Measurements from ENCODE around the gene LINGO4.

DNA sequence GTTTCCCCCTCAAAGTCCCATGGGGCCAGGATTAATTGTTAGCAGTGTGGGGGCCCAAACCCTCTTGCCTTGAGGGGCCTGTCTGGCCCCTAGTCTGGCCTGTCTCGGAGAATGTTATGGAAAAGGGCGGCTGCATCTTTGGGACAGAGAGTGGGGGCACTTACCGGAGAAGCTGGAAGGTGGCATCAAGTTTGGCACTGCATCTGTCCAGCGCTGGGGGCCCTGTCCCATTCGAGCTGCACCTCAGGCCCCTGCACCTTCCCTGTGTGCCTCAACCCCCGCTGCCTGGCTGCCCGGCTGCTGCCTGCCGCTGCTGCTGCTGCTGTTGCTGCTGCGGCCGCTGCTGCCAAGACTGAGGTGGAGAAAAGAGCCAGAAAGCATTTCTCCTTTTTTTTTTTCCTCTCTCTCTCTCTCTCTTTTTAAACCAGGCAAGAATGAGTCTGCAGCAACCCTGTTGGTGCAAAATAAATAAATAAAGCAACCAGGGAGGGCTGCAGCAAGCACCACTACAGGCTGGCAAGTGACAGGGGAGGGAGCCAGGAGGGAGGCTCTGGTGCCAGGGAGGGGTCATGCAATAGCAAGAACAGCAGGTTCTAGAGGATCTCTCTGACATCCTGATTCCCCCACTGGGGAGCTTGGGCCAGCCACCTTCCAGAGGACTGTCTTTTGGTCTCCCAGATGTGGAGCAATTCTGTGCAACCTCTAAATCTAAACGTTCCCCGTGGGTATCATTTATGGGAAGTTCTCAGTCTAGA, at the start of gene LINGO4:
- no peak for TF ChIP-seq POLR2A (IDR thresholded peaks at IDR 0.05)
- TF ChIP-seq, protein P1, sequence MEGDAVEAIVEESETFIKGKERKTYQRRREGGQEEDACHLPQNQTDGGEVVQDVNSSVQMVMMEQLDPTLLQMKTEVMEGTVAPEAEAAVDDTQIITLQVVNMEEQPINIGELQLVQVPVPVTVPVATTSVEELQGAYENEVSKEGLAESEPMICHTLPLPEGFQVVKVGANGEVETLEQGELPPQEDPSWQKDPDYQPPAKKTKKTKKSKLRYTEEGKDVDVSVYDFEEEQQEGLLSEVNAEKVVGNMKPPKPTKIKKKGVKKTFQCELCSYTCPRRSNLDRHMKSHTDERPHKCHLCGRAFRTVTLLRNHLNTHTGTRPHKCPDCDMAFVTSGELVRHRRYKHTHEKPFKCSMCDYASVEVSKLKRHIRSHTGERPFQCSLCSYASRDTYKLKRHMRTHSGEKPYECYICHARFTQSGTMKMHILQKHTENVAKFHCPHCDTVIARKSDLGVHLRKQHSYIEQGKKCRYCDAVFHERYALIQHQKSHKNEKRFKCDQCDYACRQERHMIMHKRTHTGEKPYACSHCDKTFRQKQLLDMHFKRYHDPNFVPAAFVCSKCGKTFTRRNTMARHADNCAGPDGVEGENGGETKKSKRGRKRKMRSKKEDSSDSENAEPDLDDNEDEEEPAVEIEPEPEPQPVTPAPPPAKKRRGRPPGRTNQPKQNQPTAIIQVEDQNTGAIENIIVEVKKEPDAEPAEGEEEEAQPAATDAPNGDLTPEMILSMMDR (IDR thresholded peaks at IDR 0.05) = no peak
- no peak for TF ChIP-seq EP300 (IDR thresholded peaks at IDR 0.05; ENCODE audit: low read depth)
- TF ChIP-seq POLR2AphosphoS5 (IDR thresholded peaks at IDR 0.05) = no peak

Data from transverse colon (tissue), 4 donors.